Stimulated activated CD8-positive, alpha-beta memory T cell treated with anti-CD3 and anti-CD28 coated beads, Interleukin-7, amount 100 ng/mL, for 1 hour (primary cell): ENCODE results near the gene PRKG1.
"Not testable (repeated sequence)": the region's sequence is repeated elsewhere in the genome, so short reads cannot be mapped to it uniquely, and the experiment has no call there.

ENCODE experiments used
- DNase-seq, 2 donors: peaks; one replicate each; pipeline ENCODE4 v3.0.0-alpha.2; 2020; ENCODE audit warnings: low read depth in 2 of 2

Gene PRKG1

GRCh38 chr10:52004342-52004949 is 930.2 kb downstream of the PRKG1 start:
- DNase-seq, result no peak

GRCh38 chr10:52007091-52007490 is 932.8 kb downstream of the PRKG1 start:
- no peak for DNase-seq

GRCh38 chr10:52011118-52011517 is 936.8 kb downstream of the PRKG1 start:
- DNase-seq, result no peak

GRCh38 chr10:52019077-52019555 is 944.8 kb downstream of the PRKG1 start:
- no peak for DNase-seq

- no peak for DNase-seq
These were observed 945.4 kb downstream of the PRKG1 start for GRCh38 chr10:52019656-52020055.

- DNase-seq, result no peak
These were observed 945.9 kb downstream of the PRKG1 start for GRCh38 chr10:52020173-52020572.

- DNase-seq, result no peak
These were observed 946.4 kb downstream of the PRKG1 start for GRCh38 chr10:52020702-52021101.

GRCh38 chr10:52027055-52027705 is 952.9 kb downstream of the PRKG1 start:
- no peak for DNase-seq

GRCh38 chr10:52028523-52028858 is 954.2 kb downstream of the PRKG1 start:
- no peak for DNase-seq

- no peak for DNase-seq
These were observed 955.3 kb downstream of the PRKG1 start for GRCh38 chr10:52029628-52030027.

GRCh38 chr10:52030051-52030790 is 955.9 kb downstream of the PRKG1 start:
- DNase-seq, result no peak

GRCh38 chr10:52030975-52031374 is 956.7 kb downstream of the PRKG1 start:
- DNase-seq, result no peak

GRCh38 chr10:52031771-52032170 is 957.5 kb downstream of the PRKG1 start:
- no peak for DNase-seq

GRCh38 chr10:52032681-52033629 is 958.7 kb downstream of the PRKG1 start:
- no peak for DNase-seq

- not testable (repeated sequence) for DNase-seq
These were observed 964.9 kb downstream of the PRKG1 start for GRCh38 chr10:52039002-52039793.

- DNase-seq, result no peak
These were observed 966.2 kb downstream of the PRKG1 start for GRCh38 chr10:52040486-52040885.

GRCh38 chr10:52043811-52044210 is 969.5 kb downstream of the PRKG1 start:
- no peak for DNase-seq

GRCh38 chr10:52048051-52048450 is 973.8 kb downstream of the PRKG1 start:
- DNase-seq, result no peak

GRCh38 chr10:52050429-52051047 is 976.3 kb downstream of the PRKG1 start:
- no peak for DNase-seq

GRCh38 chr10:52053497-52053896 is 979.2 kb downstream of the PRKG1 start:
- DNase-seq, result no peak

- no peak for DNase-seq
These were observed 982.0 kb downstream of the PRKG1 start for GRCh38 chr10:52056291-52056690.
